ENCODE data around the gene PRG3.

Gene PRG3

GRCh38 chr11:57395905-57396623, 15.1 kb upstream of the PRG3 start:
- H3K4me3 ChIP-seq (replicated peaks; ENCODE audit: low read depth, low read length): no peak overlapping the region
- TF ChIP-seq CTCF (IDR thresholded peaks at IDR 0.05; ENCODE audit: low read length, missing control alignments): no peak
- DNase-seq (ENCODE audit: low read depth): no peak

- no peak for TF ChIP-seq CTCF (IDR thresholded peaks at IDR 0.05; ENCODE audit: low read length, missing control alignments)
- DNase-seq (ENCODE audit: low read depth): no peak
- H3K4me3 ChIP-seq (replicated peaks; ENCODE audit: low read depth, low read length): no peak overlapping the region
These were observed 13.4 kb upstream of the PRG3 start for GRCh38 chr11:57394203-57394965.

- H3K4me3 ChIP-seq (replicated peaks; ENCODE audit: low read depth, low read length): no peak overlapping the region
- no peak for DNase-seq (ENCODE audit: low read depth)
- TF ChIP-seq CTCF (IDR thresholded peaks at IDR 0.05; ENCODE audit: low read length, missing control alignments): no peak
These were observed 11.8 kb upstream of the PRG3 start for GRCh38 chr11:57392763-57393105.

GRCh38 chr11:57392066-57392762, 11.3 kb upstream of the PRG3 start:
- DNase-seq (ENCODE audit: low read depth): no peak
- no peak overlapping the region for H3K4me3 ChIP-seq (replicated peaks; ENCODE audit: low read depth, low read length)
- TF ChIP-seq CTCF (IDR thresholded peaks at IDR 0.05; ENCODE audit: low read length, missing control alignments): no peak

GRCh38 chr11:57391539-57391938, 10.6 kb upstream of the PRG3 start:
- no peak for TF ChIP-seq CTCF (IDR thresholded peaks at IDR 0.05; ENCODE audit: low read length, missing control alignments)
- no peak overlapping the region for H3K4me3 ChIP-seq (replicated peaks; ENCODE audit: low read depth, low read length)
- no peak for DNase-seq (ENCODE audit: low read depth)

- DNase-seq (ENCODE audit: low read depth): no peak
- H3K4me3 ChIP-seq (replicated peaks; ENCODE audit: low read depth, low read length): no peak overlapping the region
- no peak for TF ChIP-seq CTCF (IDR thresholded peaks at IDR 0.05; ENCODE audit: low read length, missing control alignments)
These were observed 10.2 kb upstream of the PRG3 start for GRCh38 chr11:57391111-57391510.
